GM12874 (cell line): ENCODE results near the gene TNFSF13B.

ENCODE experiments used
- CTCF ChIP-seq: IDR thresholded peaks from 2 replicates; pipeline ENCODE4 v1.5.1; 2011; ENCODE audit warnings: low read depth, mild to moderate bottlenecking, control low read depth, low read length, moderate library complexity; ENCODE audit not compliant: insufficient read depth

TNFSF13B gene

GRCh38 chr13:108289819-108290218 is 20.3 kb downstream of the TNFSF13B start:
- TF ChIP-seq CTCF, result no peak

DNA sequence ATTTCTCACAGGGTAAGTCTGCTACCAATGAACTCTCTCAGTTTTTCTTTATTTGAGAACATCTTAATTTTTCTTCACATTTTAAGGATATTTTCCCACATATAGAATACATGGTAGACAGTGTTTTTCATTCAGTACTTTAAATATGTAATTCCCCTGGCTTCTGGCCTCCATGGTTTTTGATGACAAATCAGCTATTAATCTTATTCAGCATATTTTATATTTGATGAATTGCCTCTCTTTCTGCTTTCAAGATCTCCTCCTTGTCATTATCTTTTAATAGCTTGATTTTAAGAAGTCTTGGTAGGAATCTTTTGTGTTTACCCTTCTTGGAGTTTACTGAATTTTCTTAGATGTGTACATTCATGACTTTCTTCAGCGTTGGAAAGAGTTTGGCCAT is 27.6 kb downstream of the TNFSF13B start:
- TF ChIP-seq CTCF, result no peak

- no peak for TF ChIP-seq CTCF
Observed at GRCh38 chr13:108302279-108302678, 32.8 kb downstream of the TNFSF13B start.

GRCh38 chr13:108304170-108305016 is 34.9 kb downstream of the TNFSF13B start:
- no peak for TF ChIP-seq CTCF

DNA sequence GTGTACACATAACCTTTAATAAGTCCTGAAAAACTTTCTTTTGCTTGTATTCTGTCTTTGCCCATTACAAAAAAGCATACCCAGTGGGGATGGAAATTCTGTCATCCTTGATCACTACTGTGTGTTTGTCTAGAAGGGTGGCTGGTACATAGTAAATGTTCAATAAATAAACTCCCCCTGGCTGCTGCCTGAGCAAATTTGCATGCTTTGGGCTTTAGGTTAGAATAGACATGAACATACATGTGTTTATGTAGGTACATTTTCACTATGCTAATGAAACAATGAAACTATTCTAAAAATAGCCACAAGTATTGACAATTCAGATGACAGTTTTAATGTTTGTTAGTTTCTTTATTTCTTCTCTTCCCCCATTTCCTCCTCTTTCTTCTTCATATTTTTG is 36.1 kb downstream of the TNFSF13B start:
- TF ChIP-seq CTCF, result no peak

- no peak for TF ChIP-seq CTCF
Observed at GRCh38 chr13:108306860-108307259, 37.3 kb downstream of the TNFSF13B start.

DNA sequence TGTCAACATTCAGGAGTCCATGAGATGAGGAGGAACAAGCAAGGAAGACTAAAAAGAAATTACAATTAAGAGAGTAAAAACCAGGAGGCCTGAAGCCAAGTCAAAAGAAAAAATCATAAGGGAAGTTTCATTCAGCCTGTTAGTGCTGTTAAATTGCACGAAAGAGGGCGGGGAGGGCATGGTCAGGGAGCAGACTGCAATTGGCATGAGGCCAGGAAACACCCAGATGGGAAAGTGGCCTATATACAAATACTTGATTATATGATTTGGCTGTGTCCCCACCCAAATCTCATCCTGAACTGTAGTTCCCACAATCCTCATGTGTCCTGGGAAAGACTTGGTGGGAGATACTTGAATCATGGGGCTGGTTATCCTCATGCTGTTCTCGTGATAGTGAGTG is 43.9 kb downstream of the TNFSF13B start:
- TF ChIP-seq CTCF, result no peak
